ENCODE data around the gene CCDC57.

The CCDC57 gene

GRCh38 chr17:82118815-82119380 lies 93.7 kb downstream of the CCDC57 start:
- no peak for DNase-seq

GRCh38 chr17:82118168-82118814 lies 94.4 kb downstream of the CCDC57 start:
- DNase-seq: no peak

- no peak for DNase-seq
These were observed 95.2 kb downstream of the CCDC57 start for GRCh38 chr17:82117139-82118090.

DNA sequence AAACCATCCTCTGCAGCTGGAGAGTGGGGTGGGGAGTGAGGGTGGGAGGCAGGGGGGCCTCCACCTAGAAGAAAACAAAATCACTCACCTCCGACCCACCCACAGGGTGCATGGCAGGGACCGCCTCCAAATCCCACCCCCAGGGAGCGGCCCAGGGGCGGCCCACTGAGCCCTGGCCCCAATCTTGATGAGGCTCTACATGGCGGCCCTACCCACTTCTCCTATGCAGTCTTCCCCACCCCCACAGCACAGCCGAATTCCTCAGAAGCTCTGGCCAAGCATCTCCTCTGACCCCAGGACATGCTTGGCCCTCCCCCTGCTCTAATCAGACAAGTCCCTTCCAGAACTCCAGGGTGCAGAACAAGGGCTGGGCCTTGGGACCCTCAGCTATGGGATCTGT lies 96.4 kb downstream of the CCDC57 start:
- DNase-seq: no peak

- no peak for DNase-seq
These were observed 97.8 kb downstream of the CCDC57 start for GRCh38 chr17:82114872-82115271.

GRCh38 chr17:82114447-82114846 lies 98.2 kb downstream of the CCDC57 start:
- no peak for DNase-seq

DNA sequence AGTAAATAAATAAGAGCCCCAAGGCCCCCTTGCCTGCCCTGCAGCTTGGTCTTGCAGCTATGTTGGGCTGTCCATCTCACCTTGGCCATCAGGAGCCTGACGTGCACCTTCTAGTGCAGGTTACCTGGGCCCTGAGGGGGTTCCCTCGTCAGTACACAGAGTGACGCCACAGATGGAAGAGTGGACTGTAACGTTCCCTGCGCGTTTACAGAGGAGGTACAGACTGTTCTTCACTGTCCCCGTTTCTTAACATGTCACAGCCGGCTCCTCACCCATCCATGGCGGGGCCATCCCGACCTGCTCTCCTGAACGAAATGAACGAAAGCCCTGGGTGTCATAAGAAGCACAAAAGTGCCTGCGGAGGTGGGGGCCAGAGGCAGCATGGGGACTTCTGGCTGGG lies 98.7 kb downstream of the CCDC57 start:
- no peak for DNase-seq

GRCh38 chr17:82113422-82113821 lies 99.2 kb downstream of the CCDC57 start:
- DNase-seq: no peak

DNA sequence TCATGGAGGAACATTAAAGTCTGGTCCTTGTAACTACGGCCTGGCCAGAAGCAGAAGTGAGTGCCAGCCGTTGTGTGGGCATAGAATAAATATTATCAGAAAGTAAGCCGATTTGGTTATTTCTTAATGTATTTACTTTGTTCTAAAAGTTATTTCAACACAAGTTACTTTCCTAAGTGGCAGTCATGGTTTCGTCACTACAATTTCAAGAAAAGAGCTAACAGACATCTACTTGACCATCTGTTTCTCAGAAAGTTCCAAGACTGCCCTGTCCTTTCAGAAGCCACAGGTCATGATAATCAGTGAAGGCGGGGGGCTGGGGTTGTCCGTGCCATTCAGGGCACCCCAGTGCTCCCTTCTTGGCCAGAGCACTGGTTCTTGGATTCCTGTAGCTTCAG lies 99.7 kb downstream of the CCDC57 start:
- DNase-seq: no peak

DNA sequence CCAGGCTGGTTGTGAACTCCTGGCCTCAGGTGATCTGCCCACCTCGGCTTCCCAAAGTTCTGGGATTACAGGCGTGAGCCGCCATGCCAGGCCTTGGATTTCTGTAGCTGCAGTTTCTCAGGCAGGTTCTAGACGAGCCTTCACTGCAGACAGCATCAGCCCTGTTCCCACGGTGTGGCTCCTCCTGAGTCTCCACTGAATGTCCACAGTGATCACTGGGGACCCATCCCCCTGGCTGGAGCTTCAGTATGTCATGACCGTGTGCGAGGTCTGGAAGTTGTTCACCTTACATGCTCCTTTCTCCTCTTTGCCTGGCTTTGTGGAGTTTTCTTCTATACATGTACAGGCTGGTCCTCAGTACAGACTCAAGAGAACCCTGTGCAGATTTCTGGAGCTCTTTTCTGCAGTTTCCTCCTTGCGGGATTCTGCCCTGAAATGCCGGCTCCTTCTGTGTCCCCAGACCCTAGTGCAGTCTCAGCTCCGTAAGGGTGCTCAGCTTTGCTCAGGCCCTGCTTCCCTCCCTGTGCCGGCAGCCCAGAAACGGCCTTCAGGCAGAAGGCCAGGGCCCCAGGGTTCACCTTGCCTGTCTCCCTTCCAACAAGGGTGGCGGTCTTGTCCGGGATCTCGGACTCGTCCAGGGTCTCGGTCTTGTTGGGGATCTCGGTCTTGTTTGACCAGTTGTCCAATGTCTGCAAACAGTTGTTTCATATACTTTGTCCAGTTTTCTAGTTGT lies 100.3 kb downstream of the CCDC57 start:
- DNase-seq: no peak

DNA sequence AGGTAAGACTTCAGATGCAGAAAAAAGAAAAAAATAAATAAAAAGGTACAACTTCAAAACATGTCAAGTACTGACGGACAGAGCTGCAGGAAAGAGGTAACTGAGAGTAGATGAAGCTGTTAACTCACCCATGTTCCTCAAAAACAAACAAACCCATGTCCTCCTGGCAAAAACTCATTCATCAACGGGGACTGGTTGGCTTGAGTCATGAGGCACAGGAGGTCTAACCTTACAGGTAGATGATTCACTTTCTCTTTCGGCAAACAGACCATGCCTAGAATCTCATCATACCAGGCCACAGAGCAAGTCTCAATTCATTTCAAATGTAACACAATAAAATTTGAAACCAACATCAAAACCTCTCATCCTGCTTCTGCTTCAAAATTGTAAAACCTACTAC lies 102.3 kb downstream of the CCDC57 start:
- no peak for DNase-seq

DNA sequence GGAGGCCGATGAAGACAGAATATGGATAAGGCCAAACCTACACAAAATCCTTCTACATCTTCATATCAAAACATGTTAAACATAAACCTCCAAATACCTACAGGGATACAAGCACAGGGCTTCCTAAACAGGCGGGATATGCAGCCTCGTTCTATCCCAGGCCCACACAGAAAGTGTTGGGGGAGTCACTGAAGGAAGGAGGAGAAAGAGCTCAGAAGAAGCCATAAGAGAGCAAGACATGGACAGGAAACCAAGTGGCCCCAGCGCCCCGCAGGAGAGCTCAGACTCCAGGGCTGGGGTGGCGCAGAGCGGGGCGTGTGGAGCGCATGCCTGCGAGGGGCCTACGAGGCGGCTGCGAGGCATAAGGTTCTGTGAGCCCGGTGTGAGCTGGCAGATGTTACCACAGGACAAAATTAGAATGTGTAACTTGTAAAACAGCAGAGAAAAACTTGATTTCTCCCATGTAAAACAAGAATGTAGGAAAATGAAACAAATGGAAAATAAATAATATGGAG lies 103.6 kb downstream of the CCDC57 start:
- DNase-seq: no peak

DNA sequence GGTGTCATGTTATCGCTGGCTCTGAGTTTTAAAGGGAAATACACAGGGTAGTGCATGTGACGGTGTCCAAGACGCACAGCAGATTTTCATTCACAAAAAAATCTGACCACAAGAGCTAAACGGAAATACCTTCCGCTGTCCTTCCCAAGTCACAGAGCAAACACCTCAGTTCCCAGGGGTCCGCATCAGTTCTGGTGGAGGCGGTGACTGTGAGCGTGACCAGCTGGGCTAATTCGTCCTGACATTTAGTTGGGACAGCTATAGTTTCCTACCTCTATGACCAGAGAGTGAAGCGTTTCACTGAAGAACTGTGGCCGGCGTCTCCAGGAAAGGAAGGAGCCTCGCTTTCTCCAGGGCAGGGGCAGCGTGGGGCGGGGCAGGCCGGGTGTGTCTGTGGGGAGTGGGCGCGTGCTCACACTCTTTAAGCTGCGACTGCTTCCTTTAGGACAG lies 104.1 kb downstream of the CCDC57 start:
- DNase-seq: no peak

DNA sequence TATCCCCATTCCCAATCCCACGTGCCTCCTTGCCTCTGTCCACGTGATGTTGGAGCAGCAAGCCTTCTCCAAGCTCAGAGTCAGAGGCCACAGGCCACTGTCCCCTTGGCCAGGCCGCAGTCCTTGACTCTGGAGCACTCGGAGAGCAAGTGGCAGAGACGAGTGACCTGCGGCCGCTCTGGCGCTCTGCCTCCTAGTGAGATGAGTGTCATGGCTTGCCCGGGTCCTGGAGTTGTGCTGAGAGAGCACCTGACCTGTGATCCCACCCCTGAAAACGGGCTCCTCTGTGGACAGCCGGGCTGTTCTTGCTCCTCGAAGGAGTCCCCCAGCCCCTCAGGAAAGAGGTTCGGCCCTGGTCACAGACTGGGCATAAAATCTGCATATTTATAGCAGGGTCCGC lies 104.6 kb downstream of the CCDC57 start:
- DNase-seq: no peak

- no peak for DNase-seq
These were observed 105.2 kb downstream of the CCDC57 start for GRCh38 chr17:82107341-82107860.

DNA sequence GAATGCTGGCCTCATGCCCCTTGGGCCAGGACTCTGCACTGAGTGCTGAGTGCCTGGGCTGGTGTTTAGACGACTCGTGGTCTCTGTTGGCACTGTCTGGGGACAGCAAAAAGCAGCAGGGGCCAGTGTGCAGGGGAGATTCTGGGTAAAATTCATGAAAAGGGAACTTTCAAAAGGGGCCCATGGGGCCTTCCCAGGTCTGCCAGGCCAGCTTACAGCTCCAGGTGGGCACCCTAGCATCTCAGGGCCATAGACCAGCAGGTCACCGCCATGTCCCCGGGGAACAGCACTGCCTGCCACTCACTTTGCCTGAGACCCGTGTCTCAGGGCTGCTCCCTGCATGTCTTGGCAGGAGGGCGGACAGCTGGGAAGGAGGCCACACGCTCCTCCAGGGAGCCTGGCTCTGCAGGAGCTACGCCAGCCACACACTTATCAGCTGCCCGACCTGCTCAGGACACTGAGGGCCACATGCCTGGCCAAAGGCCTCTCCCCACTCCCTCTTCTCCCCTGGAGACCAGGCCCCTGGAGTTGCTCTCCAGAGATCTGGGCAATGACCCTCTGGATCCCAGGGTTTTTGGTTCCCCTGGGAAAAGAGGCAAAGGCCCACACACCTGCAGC lies 105.8 kb downstream of the CCDC57 start:
- DNase-seq: no peak

- DNase-seq: peak; percentile 50 to 57
These were observed 106.6 kb downstream of the CCDC57 start for GRCh38 chr17:82105882-82106687.

DNA sequence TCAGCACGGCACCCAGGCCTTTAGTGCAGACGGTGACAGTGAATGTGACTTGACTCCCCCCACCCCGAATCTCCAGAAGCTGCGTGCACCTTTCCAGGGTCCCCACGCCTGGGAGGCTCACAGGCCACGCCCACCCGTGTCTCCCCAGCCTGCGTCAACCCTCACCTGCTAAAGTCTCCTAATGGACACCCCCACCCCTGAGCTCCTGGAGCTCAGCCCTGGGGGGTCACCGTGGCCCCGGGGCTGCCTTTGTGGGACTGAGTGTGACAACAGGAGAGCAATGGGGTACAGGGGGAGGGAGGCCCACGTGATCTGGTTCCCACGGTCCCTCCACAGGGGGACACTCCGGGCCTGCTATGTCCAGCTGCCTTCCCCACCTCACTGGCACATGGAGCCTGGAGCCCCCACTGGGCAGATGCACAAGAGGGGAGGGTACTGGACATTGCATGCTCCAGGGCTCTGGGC lies 107.2 kb downstream of the CCDC57 start:
- no peak for DNase-seq

DNA sequence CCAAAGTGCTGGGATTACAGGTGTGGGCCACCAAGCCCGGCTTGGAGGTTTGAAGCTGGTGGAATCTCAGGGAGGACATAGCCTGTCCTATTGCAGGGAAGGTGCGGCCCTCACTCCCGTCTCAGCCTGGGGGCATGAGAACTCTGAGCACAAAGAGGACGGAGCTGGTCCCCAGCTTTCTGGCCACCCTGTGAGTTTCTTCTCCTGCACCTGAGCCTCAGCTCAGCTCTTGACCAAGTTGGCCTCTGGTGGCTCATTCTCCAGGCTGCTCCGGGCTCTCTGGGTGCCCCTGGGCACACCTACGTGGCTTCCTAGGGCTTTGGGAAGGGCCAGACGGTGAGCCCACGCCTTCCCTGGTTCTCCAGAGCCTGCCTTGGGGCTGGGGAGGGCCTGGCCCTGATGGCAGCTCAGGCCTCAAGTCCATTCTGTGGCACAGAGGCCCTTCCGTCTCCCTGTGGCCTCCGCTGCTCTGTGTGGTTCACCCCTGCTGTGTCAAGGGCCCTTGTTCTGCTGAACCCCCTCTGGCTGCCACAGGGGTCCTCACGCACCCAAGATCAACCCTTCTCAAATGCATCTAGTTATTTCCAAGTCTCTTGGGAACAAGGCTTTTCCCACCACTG lies 107.7 kb downstream of the CCDC57 start:
- no peak for DNase-seq

- DNase-seq: no peak
These were observed 108.8 kb downstream of the CCDC57 start for GRCh38 chr17:82103553-82104451.

Data from activated CD4-positive, alpha-beta T cell treated with anti-CD3 and anti-CD28 coated beads for 4 hours (primary cell).